GM21619 (cell line): Measurements from ENCODE around the gene KCNT1.

Experiments
- ATAC-seq: cut with Tn5 transposase; IDR thresholded peaks from one replicate; pipeline ENCODE4 v1.9.1; 2021; ENCODE audit not compliant: unreplicated experiment

Gene KCNT1

DNA sequence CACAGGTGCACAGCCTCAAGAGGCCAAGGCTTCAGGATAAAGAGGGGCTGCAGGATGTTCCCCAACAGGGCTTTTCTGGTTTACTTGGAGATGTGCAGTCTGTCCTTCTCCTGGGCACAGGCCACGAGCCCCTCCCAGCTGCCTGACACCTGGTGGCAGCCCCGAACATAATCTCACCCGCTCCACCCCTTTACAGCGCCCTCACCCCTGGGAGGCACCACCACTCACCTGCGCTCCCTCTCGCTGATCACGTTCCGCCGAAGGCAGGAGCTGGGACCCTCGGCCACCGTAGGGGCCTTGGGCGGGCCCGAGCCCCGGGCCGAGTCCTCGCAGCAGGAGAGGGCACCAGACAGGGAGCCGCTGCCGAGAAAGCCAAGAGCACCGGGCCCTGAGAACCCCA lies 3.2 kb upstream of the KCNT1 start:
- ATAC-seq = no peak

DNA sequence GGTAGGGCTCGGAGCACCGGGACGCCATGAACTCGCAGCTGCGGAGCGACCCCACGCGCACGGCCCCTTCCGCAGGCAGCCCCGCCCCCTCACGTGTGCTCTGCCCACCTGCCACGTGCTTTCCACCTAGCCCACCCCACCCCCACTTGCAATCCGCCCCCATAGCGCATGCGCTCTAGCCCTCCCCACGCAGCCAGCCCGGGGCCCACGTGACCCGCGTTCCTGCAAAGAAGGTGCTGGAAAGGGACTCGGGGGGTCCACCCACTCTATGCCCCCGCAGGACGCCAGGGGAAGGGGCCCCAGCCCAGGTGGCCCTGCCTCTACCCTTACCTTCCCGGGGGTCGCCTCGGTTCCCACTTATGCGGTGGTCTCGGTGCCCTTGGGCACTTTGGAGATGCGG lies 2.5 kb upstream of the KCNT1 start, which contains the start of gene SOHLH1:
Gene SOHLH1, minus strand, starts transcription at position 42 of the 400 bp plus-strand sequence. Its CDS starts 14 bp downstream, at position 28.
- ATAC-seq = no peak

DNA sequence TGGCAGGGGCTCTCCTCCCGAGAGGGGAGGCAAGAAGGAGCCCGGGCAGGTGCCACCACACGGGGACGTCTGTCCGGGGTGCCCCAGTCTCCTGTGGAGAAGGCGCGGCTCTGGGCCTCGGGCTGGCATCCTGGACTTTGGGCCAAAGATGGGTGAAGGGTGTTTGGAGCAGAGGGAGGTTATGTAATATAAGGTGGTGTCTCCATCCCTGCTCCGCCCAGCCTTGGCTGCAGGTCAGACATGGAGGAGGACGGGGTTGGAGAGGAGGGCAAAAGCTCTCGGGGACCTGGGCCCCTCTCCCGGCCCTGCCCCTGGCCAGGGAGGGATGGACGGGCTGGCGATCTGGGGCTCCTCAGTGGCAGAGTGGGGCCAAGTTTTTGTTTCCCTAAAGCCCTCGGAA lies 1.5 kb upstream of the KCNT1 start:
- no peak for ATAC-seq

DNA sequence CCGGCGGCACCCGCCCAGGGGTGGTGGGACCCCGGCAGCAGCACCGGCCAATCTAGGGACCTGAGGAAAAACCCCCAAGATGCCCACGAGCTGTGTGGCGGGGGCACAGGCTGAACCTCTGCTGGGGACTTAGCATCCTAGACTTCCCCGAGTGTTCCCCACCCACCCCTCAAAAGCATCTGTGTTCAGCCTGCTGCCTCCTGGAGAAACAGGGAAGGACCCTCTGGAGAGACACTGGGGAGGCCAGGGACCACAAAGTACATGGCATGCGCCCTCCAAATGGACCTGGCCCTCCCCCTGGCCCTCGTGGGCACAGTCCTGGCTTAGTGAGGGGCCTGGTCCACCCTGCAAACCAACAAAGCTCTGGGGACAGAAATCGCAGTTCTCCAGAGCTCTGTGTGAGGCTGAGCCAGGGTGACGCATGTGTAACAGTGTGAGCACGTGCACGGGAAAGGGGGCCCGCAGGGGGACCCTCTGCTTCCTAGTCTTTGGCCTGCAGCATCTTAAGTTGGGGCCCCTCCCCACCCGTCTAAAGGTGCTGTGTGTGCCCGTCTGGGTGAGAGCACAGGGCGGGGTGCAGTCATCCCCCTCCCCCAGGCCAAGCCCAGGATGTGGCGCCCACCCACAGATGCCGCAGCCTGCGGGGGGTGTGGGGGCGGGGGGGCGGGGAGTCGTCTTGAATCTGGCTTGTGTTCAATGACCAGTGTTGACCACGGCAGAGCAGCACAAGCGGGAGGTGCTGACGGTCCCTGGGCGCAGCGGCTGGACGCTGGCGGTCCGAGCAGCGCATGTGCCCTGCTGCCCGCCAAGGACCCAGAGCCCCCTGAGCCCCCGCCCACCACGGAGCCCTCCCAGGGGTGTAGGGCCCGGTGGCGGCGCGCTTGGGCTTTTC lies 672 bp upstream of the KCNT1 start:
- no peak for ATAC-seq

DNA sequence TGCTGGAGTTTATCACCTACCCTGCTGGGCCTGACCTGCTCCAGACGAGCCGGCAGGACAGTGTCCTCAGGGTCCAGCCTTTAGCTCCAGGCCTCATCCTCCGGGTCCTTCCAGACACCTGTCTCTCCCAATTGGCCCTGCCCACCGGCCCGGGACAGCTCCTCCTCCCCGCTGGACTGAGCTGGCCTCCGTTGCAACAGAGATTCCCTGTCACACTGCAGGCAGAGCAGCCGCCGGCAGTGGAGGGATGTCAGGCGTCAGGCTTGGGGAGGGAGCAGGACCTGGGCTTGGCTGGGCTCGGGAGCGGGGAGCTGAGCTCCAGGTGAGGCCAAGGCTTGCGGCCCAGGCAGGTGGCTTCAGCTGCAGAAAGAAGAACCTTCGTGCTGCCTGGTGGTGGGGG lies 1.7 kb downstream of the KCNT1 start:
- ATAC-seq = no peak

DNA sequence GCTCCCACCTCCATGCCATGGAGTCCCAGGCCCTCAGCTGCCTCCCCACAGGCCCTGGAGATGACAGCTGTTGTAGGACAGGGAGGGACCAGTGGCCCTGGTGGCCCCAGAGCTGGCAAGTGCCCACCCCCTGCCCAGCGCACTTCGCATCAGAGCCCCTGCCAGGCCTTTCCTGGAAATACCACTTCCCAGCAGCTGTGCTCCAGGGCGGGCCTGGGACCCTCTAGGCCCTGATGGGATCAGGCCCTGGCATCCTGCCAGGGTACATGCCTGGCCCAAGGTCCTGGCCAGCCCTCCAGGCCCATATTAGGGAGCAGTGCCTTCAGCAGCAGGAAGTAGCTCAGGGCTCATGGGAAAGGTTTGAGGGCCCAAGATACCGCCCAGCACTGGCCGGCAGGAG lies 2.5 kb downstream of the KCNT1 start:
- no peak for ATAC-seq

DNA sequence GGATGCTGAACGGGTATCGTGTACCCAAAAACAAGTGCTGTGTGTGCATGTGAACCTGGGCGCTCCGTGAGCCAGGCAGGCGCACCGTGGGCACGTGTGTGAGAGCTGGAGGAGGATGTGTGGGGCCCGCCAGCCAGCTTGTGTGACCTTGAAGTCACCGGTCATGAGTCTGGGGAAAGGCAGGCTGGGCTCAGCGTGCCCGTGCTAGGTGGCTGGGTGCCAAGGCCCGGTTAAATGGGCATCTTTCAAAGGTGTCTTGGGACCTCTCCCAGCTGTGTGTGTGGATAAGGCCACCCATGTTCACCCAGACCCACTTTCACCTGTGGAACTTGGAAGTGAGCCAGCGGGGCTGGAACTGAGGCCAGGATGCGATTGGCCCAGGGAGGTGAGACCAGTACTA lies 3.4 kb downstream of the KCNT1 start:
- ATAC-seq = no peak

DNA sequence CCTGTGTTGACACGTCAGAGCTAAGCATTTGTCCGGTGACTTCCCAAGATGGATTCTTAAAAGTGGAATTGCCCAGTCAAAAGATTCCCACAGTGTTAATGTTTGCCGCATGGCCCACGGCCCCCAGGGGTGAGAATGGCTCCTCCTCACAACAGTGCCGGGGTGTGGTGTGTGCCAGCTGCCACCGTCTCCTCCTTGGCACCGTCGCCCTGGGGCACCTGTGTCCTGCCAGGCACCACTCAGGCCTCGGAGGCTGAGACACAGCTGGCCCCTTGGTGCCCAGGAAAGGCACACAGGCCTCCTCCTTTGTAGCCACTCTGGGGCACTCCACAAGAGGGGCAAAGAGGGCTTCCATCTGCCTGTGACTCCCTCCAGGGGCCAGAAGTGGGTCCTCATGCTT lies 4.3 kb downstream of the KCNT1 start:
- ATAC-seq = no peak

DNA sequence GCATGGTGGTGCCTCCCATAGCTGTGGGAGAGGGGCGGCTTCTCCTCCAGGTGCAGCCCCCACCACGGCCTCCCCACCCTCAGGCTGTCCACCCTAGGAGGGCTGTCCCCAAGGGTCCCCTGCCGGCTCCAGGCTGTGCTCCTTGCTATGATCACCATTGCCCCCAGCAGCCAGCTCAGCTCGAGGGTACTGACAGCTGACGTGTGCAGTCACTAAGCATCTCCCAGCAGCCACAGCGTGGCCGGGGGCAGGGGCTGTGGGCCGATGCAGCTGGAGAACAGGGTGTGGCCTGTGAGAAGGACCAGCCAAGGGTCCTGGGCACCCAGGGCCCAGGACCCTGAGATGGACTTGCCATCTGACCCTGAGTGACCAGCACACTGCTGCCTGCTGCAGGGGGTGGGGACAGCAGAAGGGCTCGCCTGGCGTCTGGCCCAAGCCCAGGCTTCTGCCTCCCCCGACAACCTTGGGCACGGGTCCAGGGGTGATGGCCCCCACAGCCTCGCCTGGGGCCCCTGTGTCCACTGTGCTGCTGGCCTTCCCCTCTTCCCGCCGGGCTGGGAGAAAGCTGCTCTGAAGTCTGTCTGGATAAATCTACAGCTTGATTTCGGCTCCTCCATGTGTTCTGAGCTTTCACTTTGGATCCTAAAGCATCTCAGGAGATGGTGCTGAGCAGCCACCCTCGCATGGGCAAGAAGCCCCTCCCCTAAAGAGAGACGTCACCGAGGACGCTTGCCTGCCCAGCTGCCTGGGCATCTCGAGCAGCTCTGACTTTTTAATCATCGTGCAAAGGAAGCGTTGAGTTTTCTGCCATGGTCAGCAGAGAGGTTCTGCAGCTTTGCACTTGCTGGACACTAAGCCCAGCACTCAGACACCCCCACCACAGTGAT lies 5.5 kb downstream of the KCNT1 start:
- ATAC-seq = no peak

DNA sequence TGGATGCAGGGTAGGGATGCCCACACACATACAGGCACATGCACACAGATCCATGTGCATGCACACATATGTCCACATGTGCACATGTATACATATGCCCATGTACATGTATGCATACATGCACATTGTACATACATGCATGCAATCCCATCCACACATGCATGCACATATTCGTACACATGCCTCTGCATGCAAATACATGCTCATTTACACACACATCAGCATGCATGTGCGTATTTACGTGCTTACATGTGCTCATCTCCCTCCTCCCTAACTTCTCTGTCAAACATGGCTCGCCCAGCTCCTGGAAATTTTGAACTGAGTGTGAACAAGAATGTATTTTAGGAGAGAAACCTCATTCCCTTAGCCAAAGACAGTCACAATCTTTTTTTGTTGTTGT lies 6.2 kb downstream of the KCNT1 start:
- no peak for ATAC-seq

DNA sequence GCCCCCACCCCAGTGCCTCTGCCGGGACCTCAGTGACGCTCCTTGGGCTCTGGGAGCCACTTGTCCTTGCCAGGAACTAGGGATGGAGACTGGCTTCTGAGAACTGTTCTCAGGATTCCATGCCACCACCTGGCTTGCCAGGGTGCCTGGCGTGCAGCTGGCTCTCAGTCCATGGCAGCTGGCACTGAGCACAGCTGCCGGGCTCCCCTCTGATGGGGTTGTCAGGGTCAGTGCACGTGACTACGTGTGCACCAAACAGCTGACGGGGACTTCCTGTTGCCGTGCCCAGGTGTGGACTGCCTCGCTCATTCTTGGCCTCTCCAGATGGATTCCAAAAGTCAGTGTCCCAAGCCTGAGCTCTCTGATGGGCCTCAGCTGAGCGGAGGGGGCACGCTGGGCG lies 9.4 kb downstream of the KCNT1 start:
- no peak for ATAC-seq

DNA sequence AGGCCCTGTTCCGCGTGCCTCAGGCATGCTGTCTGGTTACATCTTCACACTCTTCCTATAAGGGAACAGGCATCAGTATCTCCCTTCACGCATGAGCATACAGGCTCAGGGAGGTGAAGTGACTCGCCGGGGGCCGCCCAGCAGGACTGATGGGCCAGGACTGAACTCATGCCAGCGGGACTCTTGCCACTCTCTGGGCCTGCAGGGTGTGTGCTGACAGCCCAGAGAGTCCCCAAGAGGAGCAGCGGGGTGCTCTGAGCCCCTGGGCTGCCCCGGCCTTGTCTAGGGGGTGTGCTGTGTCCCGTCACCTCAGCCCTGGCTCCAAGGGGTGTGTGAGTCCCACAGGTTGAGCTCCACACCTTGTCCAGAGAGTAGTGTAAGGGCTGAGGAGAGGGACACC lies 9.9 kb downstream of the KCNT1 start:
- no peak for ATAC-seq

DNA sequence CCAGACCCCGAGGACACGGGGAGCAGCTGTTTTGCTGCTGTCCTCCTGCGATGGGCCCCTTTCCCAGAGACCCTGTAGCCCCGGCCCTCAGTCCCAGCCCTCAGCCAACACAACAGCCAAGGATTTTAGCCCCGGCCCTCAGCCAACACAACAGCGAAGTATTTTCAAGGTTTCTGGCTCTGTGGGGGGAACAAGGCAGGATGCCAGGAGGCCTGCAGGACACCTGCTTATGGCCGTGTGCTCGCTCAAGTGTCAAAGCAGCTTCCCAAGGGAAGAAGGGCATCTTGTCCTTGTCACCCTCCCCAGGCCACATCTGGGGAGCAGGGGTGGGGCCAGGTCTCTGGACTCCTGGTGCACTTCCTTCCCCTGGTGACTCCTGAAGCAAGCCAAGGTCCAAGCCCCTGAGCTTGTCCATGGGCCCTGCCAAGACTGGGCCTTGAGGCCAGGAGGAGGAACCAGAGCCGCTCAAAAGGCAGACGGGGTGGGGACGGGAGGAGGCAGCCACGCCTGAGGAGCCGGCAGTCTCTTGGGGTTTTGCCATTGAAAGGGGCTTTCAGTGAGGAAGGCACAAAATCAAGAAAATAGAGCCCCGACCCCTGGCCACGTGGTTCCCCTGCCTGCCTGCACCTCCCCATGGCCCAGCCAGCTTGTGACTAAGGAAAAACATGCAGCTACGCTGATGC lies 10.8 kb downstream of the KCNT1 start:
- no peak for ATAC-seq

DNA sequence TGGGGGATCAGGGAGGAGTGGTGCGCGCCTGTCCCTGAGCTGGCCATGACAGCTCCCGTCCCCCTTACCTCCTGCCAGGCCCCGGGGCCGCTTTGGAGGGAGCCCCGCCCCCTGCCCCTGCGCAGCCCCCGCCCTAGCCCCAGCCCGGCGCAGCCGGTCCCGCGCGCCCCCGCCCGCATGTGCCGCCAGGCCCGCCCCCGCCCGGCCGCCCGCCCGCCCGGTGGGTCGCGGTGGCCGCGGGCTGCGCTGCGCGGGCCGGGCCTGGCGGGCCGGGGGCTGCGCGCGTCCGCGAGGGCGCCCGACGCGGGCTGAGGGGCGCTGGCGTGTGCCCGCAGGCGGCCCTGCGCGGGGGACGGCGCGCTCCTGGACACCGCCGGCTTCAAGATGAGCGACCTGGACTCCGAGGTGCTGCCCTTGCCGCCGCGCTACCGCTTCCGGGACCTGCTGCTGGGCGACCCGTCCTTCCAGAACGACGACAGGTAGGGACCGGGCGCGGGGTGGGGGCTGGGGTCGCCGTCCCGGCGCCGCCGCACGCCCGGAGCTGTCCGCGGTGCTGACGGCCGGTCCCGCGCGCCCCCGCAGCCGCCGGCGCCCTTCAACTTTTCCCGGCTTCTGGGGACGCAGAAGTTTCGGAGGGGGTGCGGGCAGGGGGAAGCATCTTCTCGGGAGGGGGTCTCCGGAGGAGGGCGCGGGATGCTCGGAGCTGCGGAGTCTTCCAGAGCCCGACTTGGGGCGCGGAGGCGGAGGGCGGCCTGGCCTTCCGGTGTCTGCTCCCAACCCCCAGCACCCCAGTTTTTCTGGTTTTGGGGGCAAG lies 12.5 kb downstream of the KCNT1 start:
- ATAC-seq = no peak

DNA sequence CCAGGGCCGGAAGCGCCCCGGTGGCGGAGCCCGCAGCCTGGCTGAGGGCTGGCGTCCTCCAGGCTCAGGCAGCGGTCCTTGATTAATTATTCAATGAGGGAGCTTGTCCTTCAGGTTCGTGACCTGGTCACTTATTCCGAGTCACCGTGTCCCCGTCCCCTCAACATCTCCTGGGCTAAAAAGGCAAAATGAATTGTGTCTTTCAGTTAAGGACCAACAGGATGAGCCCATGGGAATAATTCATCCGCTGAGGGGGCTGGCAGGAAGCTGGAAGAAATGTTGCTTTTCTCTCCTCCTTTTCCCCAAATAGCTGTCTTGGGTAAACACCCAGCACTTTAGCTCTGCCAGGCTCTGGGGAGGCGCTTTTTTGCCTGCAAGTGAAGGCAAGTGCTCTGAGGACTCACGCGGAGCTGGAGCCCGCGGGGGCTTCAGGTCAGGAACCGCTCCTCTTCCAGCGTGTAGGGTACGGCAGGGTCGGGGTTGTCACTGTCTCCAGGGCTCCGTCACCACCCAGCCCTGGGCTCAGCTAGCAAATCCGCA lies 13.1 kb downstream of the KCNT1 start:
- ATAC-seq = no peak

DNA sequence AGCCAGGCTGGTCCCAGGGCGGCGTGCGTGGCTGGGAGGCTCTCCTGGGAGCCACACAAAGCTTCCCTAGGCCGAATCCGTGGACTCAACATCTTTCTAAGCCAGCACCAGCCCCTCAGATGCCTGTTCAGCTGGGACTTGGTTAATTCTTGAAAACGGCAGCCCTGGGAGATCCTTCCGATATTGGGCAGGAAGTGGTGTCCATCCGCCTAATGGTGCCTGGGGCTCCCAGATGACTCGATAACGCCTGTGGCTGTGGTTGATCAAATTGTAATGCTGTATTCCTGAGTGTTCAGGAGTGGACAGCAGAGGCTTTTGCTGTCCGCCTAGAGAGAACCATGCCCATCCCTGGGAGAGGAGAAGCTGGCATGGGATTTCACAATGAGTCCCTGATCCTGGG lies 14.1 kb downstream of the KCNT1 start:
- ATAC-seq = no peak

DNA sequence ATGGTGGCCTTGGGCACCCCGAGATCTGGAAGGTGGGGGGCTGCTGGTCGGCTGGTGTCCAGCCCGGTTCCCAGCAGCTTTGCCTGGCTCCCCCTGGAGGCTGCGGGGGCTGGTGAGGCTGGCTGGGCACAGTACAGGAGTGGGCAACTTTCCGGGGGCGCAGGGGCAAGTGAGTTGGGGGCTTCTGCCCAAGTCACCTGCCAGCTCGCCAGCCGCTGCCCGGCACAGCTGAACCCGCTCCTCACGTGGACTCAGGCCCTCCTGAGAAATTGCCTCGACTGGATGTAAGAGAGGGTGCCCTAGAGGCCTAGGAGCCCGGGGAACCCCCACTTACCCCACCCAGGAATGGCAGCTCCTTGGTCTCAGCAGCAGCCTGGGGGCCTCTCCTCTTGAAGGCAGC lies 15.4 kb downstream of the KCNT1 start:
- ATAC-seq = no peak

DNA sequence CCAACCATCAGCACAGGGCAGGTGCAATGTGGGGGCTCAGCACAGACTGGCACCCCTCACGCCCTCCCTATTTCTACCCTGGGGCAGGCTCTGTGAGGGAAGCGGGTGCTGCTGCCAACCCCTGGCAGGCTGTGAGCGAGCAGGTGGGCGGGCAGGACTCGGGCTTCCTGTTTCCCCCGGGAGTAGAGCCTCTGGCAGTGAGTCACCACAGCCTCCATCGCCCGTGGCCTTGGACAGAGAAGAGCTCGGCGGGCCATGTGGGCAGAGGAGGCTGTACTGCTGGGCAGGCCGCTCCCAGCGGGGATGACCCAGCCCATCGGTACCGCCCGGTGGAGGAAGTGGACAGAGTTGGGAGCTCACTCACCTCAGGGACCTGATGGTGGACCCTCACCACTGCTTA lies 16.6 kb downstream of the KCNT1 start:
- ATAC-seq = no peak

DNA sequence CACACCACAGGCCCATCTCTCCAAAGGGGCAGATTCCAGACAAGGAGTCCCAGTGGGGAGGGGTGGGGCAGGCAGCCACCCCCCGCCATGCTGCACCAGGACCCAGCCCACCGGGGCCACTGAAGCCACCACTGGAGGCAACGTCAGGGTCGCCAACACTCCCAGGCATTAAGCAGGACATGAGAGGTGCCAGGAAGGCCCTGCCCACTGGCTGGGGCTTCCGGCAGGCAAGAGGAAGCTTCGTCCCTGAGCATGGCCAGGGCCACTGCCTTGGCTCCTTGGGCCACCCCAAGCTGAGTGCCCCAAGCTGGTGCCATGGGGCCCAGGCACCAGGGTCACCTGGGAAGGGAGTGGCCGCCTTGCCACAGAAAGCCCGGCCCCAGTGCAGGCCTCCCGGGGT lies 17.5 kb downstream of the KCNT1 start:
- no peak for ATAC-seq

DNA sequence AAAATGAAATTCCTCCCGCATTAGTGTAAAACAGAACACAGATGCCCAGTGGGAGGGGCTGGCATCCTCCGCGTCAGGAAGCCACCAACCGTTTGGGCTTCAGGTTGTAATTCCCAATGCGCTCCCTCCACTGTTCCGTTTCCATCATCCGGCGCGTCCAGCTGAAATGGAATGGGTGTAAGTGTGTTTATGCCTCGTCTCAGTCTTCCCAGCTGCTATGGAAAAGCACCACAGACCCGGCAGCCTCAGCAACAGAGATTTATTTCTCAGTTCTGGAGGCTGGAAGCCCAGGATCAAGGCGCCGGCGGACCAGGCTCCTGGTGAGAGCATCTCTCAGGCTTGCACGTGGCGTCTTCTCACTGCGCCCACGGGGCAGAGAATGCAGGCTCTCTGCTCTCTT lies 20.4 kb downstream of the KCNT1 start:
- ATAC-seq = no peak
